GM23338 (cell line): ENCODE measurements around the gene NUCB2.

Experiments
- EZH2 ChIP-seq: fragments of 200-600 bp; sonication (generic); IDR thresholded peaks from one replicate; pipeline ENCODE4 v1.8.0; 2017; ENCODE audit warnings: antibody characterized with exemption, mild to moderate bottlenecking, low read depth; ENCODE audit not compliant: unreplicated experiment
- POLR2AphosphoS5 ChIP-seq: IDR thresholded peaks from 2 replicates; pipeline ENCODE4 v1.6.1; 2016; ENCODE audit warnings: antibody characterized with exemption, low read depth
- TF ChIP-seq, protein P1 (sequence below), 2 experiments: fragments of 200-600 bp in 1 of 2; sonication (generic) in 1 of 2; conservative IDR thresholded peaks; 2 replicates each; pipeline versions ENCODE4 v1.5.1 to v1.6.1; 2016 to 2017; ENCODE audit warnings: antibody characterized with exemption in 2 of 2, low read depth in 2 of 2, mild to moderate bottlenecking in 2 of 2, moderate library complexity in 1 of 2
- TF ChIP-seq, protein P2 (sequence below): IDR thresholded peaks from 2 replicates; pipeline ENCODE4 v1.6.1; 2016; ENCODE audit warnings: antibody characterized with exemption

DNA sequence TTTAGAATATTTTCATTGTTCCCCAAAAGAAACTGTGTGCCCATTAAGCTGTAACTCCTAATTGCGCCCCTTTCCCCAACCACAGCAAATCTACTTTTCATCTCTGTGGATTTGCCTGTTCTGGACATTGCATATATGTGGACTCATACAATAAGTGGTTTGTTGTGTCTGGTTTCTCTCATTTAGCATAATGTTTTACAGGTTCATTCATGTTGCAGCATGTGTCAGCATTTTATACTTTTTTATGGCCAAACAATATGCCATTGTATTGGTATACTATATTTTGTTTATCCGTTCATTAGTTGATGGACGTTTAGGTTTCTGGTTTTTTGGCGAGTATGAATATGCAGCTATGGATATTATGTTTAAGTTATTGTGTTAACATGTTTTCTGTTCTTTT lies 23.8 kb downstream of the NUCB2 start:
- TF ChIP-seq EZH2 (no peak), POLR2AphosphoS5 (no peak)
- TF ChIP-seq, protein P1, sequence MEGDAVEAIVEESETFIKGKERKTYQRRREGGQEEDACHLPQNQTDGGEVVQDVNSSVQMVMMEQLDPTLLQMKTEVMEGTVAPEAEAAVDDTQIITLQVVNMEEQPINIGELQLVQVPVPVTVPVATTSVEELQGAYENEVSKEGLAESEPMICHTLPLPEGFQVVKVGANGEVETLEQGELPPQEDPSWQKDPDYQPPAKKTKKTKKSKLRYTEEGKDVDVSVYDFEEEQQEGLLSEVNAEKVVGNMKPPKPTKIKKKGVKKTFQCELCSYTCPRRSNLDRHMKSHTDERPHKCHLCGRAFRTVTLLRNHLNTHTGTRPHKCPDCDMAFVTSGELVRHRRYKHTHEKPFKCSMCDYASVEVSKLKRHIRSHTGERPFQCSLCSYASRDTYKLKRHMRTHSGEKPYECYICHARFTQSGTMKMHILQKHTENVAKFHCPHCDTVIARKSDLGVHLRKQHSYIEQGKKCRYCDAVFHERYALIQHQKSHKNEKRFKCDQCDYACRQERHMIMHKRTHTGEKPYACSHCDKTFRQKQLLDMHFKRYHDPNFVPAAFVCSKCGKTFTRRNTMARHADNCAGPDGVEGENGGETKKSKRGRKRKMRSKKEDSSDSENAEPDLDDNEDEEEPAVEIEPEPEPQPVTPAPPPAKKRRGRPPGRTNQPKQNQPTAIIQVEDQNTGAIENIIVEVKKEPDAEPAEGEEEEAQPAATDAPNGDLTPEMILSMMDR (conservative IDR thresholded peaks at IDR 0.05; ENCODE audit: low read depth in 2 of 2): no peak
- TF ChIP-seq, protein P2, sequence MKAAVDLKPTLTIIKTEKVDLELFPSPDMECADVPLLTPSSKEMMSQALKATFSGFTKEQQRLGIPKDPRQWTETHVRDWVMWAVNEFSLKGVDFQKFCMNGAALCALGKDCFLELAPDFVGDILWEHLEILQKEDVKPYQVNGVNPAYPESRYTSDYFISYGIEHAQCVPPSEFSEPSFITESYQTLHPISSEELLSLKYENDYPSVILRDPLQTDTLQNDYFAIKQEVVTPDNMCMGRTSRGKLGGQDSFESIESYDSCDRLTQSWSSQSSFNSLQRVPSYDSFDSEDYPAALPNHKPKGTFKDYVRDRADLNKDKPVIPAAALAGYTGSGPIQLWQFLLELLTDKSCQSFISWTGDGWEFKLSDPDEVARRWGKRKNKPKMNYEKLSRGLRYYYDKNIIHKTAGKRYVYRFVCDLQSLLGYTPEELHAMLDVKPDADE: no peak
